ENCODE measurements around the gene PARM1.

PARM1 gene

GRCh38 chr4:74932832-74933561 lies at the start of gene PARM1 (continued):
- no peak for TF ChIP-seq ZBTB49 (tag by site-specific recombination; IDR thresholded peaks at IDR 0.05; ENCODE audit: low read depth)
- no peak for TF ChIP-seq ZNF239 (tag by site-specific recombination; IDR thresholded peaks at IDR 0.05)
- TF ChIP-seq BCL11A (tag by site-specific recombination; IDR thresholded peaks at IDR 0.05; ENCODE audit: low read depth): no peak
- no peak for TF ChIP-seq SETDB1 (IDR thresholded peaks at IDR 0.05; ENCODE audit: insufficient read length, low read length)
- TF ChIP-seq ZNF549 (tag by site-specific recombination; IDR thresholded peaks at IDR 0.05): no peak
- no peak for TF ChIP-seq IKZF3 (tag by site-specific recombination; IDR thresholded peaks at IDR 0.05)
- TF ChIP-seq WT1 (tag by site-specific recombination; IDR thresholded peaks at IDR 0.05): no peak
- TF ChIP-seq ZNF394 (tag by site-specific recombination; IDR thresholded peaks at IDR 0.05; ENCODE audit: borderline replicate concordance): no peak
- TF ChIP-seq ZSCAN23 (tag by site-specific recombination; IDR thresholded peaks at IDR 0.05): no peak
- peak; percentile 68; the same call in 1 of the 2 replicates for TF ChIP-seq GLIS2 (tag by site-specific recombination; IDR thresholded peaks at IDR 0.05)
- TF ChIP-seq ZNF530 (tag by site-specific recombination; IDR thresholded peaks at IDR 0.05; ENCODE audit: low read depth): no peak
- 0 out of 2 replicates have a peak, but pooled peaks have one; percentile 31 for TF ChIP-seq ZNF24 (tag by site-specific recombination; IDR thresholded peaks at IDR 0.05)
- TF ChIP-seq PRDM2 (tag by site-specific recombination; IDR thresholded peaks at IDR 0.05; ENCODE audit: borderline replicate concordance): no peak
- TF ChIP-seq ZNF311 (tag by site-specific recombination; IDR thresholded peaks at IDR 0.05; ENCODE audit: borderline replicate concordance): no peak

GRCh38 chr4:74884266-74884665 lies 48.6 kb upstream of the PARM1 start:
- Histone ChIP-seq H3K4me1 (ENCODE audit: control insufficient read depth, insufficient read depth, low read length) (no peaks in the 10 kb centered on the region), H3K36me3 (ENCODE audit: control insufficient read depth in 2 of 2, insufficient read depth in 1 of 2, low read length in 2 of 2) (no peaks in the 10 kb centered on the region), H3K9me3 (ENCODE audit: control insufficient read depth, insufficient read depth, low read depth, low read length) (no peaks in the 10 kb centered on the region), H3K4me3 (ENCODE audit: low read depth, low read length) (no peak overlapping the region), H3K27ac (ENCODE audit: extremely low read depth, low read depth, low read length) (no peak overlapping the region)
- ChIA-PET POLR2A (no interaction called here), CTCF (interaction anchor here (1.2 to 2.8 kb wide), 4 partner anchors 9 to 48 kb away, joined by 3 to 15 read pairs (median 4); no protein-coding TSS in a partner anchor)
- TF ChIP-seq ZNF157 (tag by site-specific recombination; IDR thresholded peaks at IDR 0.05): no peak
- peak; percentile 61; the same call in 1 of the 2 replicates for TF ChIP-seq TRIM28 (IDR thresholded peaks at IDR 0.05; ENCODE audit: borderline replicate concordance, low read length)
- TF ChIP-seq ZFP3 (tag by site-specific recombination; IDR thresholded peaks at IDR 0.05; ENCODE audit: low read depth): no peak
- TF ChIP-seq ZNF549 (tag by site-specific recombination; IDR thresholded peaks at IDR 0.05): no peak
- TF ChIP-seq ZNF138 (tag by site-specific recombination; IDR thresholded peaks at IDR 0.05; ENCODE audit: borderline replicate concordance): no peak
- TF ChIP-seq ZNF610 (tag by site-specific recombination; IDR thresholded peaks at IDR 0.05; ENCODE audit: borderline replicate concordance): no peak
- TF ChIP-seq PRDM6 (tag by site-specific recombination; IDR thresholded peaks at IDR 0.05): peak; percentile 37; the same call in 1 of the 2 replicates
- TF ChIP-seq WT1 (tag by site-specific recombination; IDR thresholded peaks at IDR 0.05): peak; percentile 59; the same call in 1 of the 2 replicates
- TF ChIP-seq FEZF1 (tag by site-specific recombination; IDR thresholded peaks at IDR 0.05): peak; percentile 25; the same call in 1 of the 2 replicates
- TF ChIP-seq SP7 (tag by site-specific recombination; IDR thresholded peaks at IDR 0.05): no peak
